ENCODE data around the gene GREB1L. TPM values are rescaled to one million over a fixed set of nuclear protein-coding genes. Genes with fewer than 3 reads are reported as not detected.

GREB1L gene
- total and polyA plus RNA-seq, 2 donors (not counting 3 experiments of a cell fraction or from before 2014, with no cell fraction given): 0.22 to 0.41 TPM

DNA sequence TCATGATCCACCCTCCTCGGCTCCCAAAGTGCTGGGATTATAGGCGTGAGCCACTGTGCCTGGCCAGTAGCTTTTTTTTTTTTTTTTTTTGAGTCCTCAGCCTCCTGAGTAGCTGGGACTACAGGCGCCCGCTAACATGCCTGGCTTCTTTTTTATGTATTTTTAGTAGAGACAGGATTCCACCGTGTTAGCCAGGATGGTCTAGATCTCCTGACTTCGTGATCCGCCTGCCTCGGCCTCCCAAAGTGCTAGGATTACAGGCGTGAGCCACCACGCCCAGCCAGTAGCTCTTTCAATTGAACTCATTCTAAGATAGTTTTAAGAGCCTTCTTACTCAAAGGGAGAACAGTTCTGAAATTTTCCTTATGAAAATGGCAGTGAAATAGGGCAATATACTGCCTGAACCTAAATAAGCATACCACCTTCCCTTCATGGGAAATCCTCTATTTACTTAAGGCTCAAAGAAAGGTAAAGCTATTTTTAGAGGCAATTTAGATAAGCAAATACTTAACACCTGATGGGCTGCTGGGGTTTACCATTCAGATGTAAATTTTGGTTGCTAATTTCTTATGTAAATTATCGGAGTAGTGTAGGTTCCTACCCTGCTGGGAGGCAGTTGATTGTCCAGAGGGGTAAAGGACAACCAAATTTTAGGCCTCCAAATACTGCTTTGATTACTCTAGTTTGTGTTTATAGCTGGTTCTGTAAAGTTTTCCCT, 144.7 kb downstream of the GREB1L start:
- no peaks in the 10 kb centered on the region for H3K27me3 ChIP-seq (ENCODE audit: control insufficient read depth in 2 of 2, insufficient read depth in 2 of 2, low read length in 2 of 2)
- H3K4me2 ChIP-seq (ENCODE audit: insufficient read depth, low read length): no peak overlapping the region
- dilution Hi-C loops (cut with MboI; ENCODE audit: extremely low pct_ligation_motif_present, low sequenced_read_pairs): no loop called here
- TF ChIP-seq JUN (IDR thresholded peaks at IDR 0.05; ENCODE audit: borderline replicate concordance, insufficient read depth, insufficient read length, low read depth) (no peak), MYC (IDR thresholded peaks at IDR 0.05; ENCODE audit: low read depth, low read length) (no peak), GATA2 (IDR thresholded peaks at IDR 0.05; ENCODE audit: insufficient read depth, insufficient read length, low read depth, low read length) (no peak), POLR2AphosphoS5 (IDR thresholded peaks at IDR 0.05; ENCODE audit: insufficient read depth, low read depth, low read length) (no peak), FOS (IDR thresholded peaks at IDR 0.05; ENCODE audit: borderline replicate concordance, insufficient read depth, low read length) (no peak), EZH2 (IDR thresholded peaks at IDR 0.05; ENCODE audit: borderline replicate concordance, low read depth, low read length, severe bottlenecking) (no peak), POLR2A (IDR thresholded peaks at IDR 0.05; ENCODE audit: low read depth, low read length) (no peak)
- TF ChIP-seq, protein P1, sequence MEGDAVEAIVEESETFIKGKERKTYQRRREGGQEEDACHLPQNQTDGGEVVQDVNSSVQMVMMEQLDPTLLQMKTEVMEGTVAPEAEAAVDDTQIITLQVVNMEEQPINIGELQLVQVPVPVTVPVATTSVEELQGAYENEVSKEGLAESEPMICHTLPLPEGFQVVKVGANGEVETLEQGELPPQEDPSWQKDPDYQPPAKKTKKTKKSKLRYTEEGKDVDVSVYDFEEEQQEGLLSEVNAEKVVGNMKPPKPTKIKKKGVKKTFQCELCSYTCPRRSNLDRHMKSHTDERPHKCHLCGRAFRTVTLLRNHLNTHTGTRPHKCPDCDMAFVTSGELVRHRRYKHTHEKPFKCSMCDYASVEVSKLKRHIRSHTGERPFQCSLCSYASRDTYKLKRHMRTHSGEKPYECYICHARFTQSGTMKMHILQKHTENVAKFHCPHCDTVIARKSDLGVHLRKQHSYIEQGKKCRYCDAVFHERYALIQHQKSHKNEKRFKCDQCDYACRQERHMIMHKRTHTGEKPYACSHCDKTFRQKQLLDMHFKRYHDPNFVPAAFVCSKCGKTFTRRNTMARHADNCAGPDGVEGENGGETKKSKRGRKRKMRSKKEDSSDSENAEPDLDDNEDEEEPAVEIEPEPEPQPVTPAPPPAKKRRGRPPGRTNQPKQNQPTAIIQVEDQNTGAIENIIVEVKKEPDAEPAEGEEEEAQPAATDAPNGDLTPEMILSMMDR (IDR thresholded peaks at IDR 0.05; ENCODE audit: extremely low read depth in 1 of 2, insufficient read depth in 1 of 2, low read depth in 1 of 2, low read length in 2 of 2): no peak
- TF ChIP-seq, protein P2, sequence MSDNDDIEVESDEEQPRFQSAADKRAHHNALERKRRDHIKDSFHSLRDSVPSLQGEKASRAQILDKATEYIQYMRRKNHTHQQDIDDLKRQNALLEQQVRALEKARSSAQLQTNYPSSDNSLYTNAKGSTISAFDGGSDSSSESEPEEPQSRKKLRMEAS (IDR thresholded peaks at IDR 0.05; ENCODE audit: insufficient read depth, insufficient read length): no peak
- no peaks in the 10 kb centered on the region for H4K20me1 ChIP-seq (replicated peaks; ENCODE audit: control insufficient read depth, extremely low read depth, insufficient read depth, low read length)
- H3K9ac ChIP-seq (replicated peaks; ENCODE audit: extremely low read depth, insufficient read depth, low read length): no peak overlapping the region
- no peaks in the 10 kb centered on the region for H3K4me1 ChIP-seq (ENCODE audit: control insufficient read depth, extremely low read depth, insufficient read depth, low read length)
- ChIA-PET CTCF (interaction anchor here (0.6 to 0.8 kb wide), 2 partner anchors 13 to 1199 kb away, joined by 3 read pairs; no protein-coding TSS in a partner anchor), POLR2A (no interaction called here)
- BruUV-seq (replicated peaks): no TSS peak
- no peaks in the 10 kb centered on the region for H3K79me2 ChIP-seq (ENCODE audit: control insufficient read depth, insufficient read depth, low read length)
- no peak overlapping the region for H3K27ac ChIP-seq (ENCODE audit: insufficient read depth, low read depth, low read length)
- H3K36me3 ChIP-seq (ENCODE audit: control insufficient read depth in 2 of 2, extremely low read depth in 1 of 2, insufficient read depth in 2 of 2, low read length in 2 of 2): no peaks in the 10 kb centered on the region
- H3K9me3 ChIP-seq (replicated peaks; ENCODE audit: control insufficient read depth, insufficient read depth, low read length): no peaks in the 10 kb centered on the region
- no peaks in the 10 kb centered on the region for H3K9me1 ChIP-seq (replicated peaks; ENCODE audit: control insufficient read depth, extremely low read depth, insufficient read depth, low read length)
- intact Hi-C loops (cut with micrococcal nuclease): no loop called here
- H3K4me3 ChIP-seq (replicated peaks in 1 of 3; ENCODE audit: insufficient read depth in 1 of 3, low read depth in 1 of 3, low read length in 3 of 3): no peak overlapping the region
- DNase-seq (ENCODE audit: low read depth, low spot score) (no peak), FAIRE-seq (no peak)
- no peak overlapping the region for H2AFZ ChIP-seq (ENCODE audit: low read depth, low read length)
